Activated T-helper 1 cell treated with Interleukin-2 at 50 U/mL for 16 hours (primary cell): Measurements from ENCODE around the gene HBQ1.
A peak's percentile ranks its signal among the peaks of the same experiment; 100 is the strongest.
"Not testable (repeated sequence)": the region's sequence is repeated elsewhere in the genome, so short reads cannot be mapped to it uniquely, and the experiment has no call there.

Experiments
- DNase-seq: peaks from one replicate; pipeline ENCODE4 v3.0.0-alpha.2; 2020; ENCODE audit warnings: low read depth

HBQ1 gene

DNA sequence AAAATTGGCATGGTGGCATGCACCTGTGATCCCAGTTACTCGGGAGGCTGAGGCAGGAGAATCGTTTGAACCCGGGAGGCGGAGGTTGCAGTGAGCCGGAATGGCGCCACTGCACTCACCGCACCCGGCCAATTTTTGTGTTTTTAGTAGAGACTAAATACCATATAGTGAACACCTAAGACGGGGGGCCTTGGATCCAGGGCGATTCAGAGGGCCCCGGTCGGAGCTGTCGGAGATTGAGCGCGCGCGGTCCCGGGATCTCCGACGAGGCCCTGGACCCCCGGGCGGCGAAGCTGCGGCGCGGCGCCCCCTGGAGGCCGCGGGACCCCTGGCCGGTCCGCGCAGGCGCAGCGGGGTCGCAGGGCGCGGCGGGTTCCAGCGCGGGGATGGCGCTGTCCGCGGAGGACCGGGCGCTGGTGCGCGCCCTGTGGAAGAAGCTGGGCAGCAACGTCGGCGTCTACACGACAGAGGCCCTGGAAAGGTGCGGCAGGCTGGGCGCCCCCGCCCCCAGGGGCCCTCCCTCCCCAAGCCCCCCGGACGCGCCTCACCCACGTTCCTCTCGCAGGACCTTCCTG lies at the start of gene HBQ1:
Gene HBQ1 (plus strand): TSS at position 359 of the 575 bp plus-strand sequence. CDS start 28 bp downstream, at position 387.
- DNase-seq: no peak

DNA sequence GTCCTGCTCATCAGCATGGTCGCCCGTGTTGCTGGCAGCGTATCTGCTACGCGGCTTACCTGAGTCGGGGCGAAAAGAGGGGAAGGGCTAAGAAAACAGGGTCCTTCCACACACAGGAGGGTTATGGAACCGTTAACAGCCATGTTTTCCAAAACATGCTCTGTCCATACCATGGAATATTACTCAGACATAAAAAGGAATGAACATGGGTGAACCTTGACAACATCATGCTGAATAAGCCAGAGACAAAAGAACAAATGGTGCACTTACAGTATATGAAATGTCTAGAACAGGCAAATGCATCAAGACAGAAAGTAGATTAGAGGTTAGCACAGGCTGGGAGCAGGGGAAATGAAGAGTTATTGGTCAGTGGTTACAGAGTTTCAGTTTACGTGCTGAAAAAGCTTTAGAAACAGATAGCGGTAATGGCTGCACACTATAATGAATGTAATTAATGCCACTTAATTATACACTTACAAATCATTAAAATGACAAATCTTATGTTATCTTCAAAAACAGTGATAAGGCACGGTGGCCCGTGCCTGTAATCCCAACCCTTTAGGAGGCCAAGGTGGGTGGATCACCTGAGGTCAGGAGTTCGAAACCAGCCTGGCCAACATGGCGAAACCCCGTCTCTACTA lies 49.6 kb upstream of the HBQ1 start:
- no peak for DNase-seq

- DNase-seq: no peak
Measured at GRCh38 chr16:132120-132519, 48.1 kb upstream of the HBQ1 start.

GRCh38 chr16:133716-134115 lies 46.5 kb upstream of the HBQ1 start:
- DNase-seq: no peak

DNA sequence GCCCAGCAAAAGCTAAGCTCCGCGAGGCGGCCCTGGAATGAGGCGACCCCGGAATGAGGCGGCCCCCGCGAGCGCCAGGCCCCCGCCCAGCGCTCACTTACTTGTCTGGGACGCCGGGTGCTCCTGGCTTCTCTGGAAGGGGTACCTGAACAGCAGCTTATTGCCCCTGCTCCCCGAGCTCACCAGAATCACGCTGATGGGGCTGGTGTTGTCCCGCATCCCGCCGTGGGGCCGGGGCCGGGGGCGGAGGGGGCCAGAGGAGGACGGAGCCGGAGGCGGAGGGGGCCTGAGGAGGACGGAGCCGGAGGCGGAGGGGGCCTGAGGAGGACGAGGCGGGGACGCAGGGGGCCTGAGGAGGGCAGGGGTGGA lies 42.2 kb upstream of the HBQ1 start:
- DNase-seq: peak; percentile 5

DNA sequence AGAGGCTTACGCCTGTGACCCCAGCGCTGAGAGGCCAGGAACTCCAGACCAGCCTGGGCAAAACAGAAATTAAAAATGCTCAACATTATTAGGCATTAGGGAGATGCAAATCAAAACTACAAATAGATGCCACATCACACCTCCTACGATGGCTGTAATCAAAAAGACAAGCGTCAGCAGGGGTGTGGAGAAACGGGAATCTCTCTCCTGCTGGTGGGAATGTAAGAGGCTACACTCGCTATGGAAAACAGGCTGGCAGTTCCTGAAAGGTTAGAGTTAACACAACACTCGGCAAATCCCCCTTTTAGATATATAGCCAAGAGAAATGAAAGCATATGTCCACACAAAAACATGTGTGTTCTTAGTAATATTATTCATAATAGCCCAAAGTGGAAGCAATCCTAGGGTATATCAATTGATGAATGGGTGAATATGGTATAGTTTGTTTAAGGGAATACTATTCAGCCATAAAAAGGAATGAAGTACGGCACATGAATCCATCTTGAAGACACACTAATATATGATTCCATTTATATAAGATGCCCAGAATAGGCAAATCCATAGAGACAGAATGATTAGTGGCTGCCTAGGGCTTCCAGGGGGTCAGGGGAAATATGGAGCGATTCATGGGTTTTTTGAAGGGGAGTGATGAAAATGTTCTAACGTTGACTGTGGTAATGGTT lies 39.9 kb upstream of the HBQ1 start:
- DNase-seq: no peak

- DNase-seq: no peak
Measured at GRCh38 chr16:142405-142967, 37.8 kb upstream of the HBQ1 start.

DNA sequence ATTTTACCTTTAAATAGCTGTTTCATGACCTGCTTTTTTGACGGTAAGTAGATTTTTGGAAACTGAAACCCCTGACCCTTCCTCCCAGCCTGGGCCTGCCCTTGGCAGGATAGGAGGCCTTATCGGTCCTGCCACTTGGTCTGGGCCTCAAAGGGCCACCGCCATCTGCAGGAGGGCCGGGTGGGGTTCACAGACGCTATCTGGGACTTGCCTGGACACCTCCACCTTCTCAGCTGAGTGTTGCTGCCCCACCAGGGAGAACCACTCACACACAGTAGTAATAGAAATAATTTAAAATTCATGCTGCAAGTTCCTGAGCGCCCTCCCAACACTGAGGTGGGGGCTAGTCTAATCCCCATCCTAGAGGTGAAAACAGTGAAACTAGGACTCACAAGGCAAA lies 37.2 kb upstream of the HBQ1 start:
- DNase-seq: no peak

GRCh38 chr16:143456-143855 lies 36.8 kb upstream of the HBQ1 start:
- no peak for DNase-seq

- no peak for DNase-seq
Measured at GRCh38 chr16:144797-145252, 35.4 kb upstream of the HBQ1 start.

GRCh38 chr16:146646-147045 lies 33.6 kb upstream of the HBQ1 start:
- no peak for DNase-seq

DNA sequence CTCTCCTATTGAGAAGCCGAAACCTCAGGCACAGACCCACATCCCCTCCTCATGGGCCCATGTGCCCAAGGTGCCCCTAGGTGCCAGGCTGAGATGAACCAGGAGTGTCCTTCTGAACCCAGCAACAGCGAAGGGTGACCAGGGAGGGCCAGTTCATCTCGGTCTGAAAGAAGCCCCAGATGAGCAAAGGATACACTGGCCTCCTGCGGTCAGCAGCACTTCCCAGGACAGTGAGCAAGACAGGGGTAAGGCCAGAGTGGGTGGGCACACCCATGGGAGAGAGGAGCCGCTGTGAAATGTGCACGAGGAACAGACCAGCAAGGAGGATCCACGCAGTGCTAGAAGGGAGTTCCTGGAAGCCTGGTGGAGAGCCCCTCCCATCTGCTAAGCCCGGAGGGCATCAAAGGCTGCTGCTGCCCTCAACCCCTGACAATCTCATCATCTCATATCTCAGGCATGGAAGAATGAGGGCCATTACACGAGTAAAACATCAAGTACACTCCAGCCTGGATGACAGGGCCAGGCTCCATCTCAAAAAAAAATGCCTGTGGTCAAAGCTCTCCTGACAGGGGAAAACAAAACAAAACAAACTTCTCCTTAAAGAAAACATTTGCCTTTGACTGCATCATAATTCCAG lies 31.1 kb upstream of the HBQ1 start:
- no peak for DNase-seq

- DNase-seq: no peak
Measured at GRCh38 chr16:152141-153128, 27.8 kb upstream of the HBQ1 start, which contains the start of gene HBZ. Gene HBZ (plus strand): TSS chr16:152644. CDS start chr16:152910, 266 bp downstream.

DNA sequence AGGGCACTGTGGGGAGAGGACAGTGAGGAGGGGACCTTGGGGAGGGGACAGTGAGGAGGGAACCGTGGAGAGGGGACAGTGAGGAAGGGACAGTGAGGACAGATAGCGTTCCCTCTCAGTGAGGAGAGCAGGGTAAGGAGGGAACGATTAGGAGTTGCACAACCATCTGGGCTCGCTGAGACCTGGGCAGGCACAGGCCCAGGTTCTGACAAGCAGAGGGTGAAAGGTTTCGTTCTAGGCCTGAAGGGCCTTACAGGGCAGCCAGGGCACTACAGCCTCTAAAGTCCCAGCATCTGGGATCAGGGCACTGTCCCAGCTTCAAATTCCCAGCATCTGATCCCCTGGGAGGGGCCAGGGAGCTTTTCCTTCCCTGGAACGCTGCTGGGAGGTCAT lies 27.1 kb upstream of the HBQ1 start:
- DNase-seq: not testable (repeated sequence)

GRCh38 chr16:153550-154216 lies 26.6 kb upstream of the HBQ1 start:
- DNase-seq: not testable (repeated sequence)

DNA sequence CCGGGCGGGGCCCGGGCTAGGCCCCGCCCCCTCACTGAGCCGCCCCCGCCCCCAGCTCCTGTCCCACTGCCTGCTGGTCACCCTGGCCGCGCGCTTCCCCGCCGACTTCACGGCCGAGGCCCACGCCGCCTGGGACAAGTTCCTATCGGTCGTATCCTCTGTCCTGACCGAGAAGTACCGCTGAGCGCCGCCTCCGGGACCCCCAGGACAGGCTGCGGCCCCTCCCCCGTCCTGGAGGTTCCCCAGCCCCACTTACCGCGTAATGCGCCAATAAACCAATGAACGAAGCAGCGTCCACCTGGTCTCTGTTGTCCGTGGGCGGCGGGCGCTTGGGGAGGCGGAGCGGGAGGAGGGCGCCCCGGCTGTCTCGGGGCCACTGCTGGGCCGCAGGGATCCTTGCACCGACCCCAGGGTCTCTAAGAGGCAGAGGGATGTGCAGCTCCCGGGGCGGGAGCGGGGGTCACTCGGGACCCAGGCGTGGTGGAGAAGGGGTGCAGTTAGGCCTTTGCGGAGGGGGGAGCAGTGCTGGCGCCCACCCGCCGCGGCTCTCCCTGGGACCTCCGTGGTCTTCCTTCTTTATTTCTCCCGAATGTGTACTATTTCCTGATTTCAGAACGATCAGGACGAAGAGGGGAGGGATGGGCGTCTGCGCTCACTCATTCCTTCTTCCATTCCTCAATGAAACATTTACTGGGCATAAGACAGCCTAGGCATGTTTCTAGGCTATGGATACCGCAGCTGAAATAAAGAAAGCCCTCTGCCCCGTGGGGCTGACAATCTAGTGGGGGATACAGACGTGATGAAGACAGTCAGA lies 25.8 kb upstream of the HBQ1 start:
- DNase-seq: no peak

- DNase-seq: no peak
Measured at GRCh38 chr16:155031-155398, 25.2 kb upstream of the HBQ1 start.

DNA sequence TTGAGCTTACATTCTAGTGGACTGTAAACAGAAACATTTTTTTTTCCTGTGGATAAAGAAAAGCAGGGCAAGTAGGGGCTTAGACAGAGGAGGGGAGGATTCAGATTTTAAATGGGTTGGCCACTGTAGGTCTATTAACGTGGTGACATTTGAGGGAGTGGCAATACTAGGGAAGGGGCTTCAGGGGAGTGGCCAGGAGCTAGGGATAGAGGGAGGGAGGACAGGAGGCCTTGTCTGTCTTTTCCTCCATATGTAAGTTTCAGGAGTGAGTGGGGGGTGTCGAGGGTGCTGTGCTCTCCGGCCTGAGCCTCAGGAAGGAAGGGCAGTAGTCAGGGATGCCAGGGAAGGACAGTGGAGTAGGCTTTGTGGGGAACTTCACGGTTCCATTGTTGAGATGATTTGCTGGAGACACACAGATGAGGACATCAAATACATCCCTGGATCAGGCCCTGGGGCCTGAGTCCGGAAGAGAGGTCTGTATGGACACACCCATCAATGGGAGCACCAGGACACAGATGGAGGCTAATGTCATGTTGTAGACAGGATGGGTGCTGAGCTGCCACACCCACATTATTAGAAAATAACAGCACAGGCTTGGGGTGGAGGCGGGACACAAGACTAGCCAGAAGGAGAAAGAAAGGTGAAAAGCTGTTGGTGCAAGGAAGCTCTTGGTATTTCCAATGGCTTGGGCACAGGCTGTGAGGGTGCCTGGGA lies 21.0 kb upstream of the HBQ1 start:
- no peak for DNase-seq

- not testable (repeated sequence) for DNase-seq
Measured at GRCh38 chr16:160242-160641, 20.0 kb upstream of the HBQ1 start.
